ENCODE measurements around the gene PTK6.

PTK6 gene

GRCh38 chr20:63507083-63507743, 30.0 kb downstream of the PTK6 start:
- Histone ChIP-seq H3K27ac (no peak overlapping the region), H3K4me1 (no peaks in the 10 kb centered on the region), H3K4me3 (no peak overlapping the region), H3K27me3 (peaks cover 0 to 54% of the 10 kb centered on the region in 2 donors), H3K9me3 (peaks cover 0 to 18% (median 17%) of the 10 kb centered on the region in 3 donors), H3K36me3 (no peaks in the 10 kb centered on the region)
- TF ChIP-seq, protein P1, sequence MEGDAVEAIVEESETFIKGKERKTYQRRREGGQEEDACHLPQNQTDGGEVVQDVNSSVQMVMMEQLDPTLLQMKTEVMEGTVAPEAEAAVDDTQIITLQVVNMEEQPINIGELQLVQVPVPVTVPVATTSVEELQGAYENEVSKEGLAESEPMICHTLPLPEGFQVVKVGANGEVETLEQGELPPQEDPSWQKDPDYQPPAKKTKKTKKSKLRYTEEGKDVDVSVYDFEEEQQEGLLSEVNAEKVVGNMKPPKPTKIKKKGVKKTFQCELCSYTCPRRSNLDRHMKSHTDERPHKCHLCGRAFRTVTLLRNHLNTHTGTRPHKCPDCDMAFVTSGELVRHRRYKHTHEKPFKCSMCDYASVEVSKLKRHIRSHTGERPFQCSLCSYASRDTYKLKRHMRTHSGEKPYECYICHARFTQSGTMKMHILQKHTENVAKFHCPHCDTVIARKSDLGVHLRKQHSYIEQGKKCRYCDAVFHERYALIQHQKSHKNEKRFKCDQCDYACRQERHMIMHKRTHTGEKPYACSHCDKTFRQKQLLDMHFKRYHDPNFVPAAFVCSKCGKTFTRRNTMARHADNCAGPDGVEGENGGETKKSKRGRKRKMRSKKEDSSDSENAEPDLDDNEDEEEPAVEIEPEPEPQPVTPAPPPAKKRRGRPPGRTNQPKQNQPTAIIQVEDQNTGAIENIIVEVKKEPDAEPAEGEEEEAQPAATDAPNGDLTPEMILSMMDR (IDR thresholded peaks at IDR 0.05): no peak
- DNase-seq: no peak
- intact Hi-C loops (cut with DNase I; ENCODE audit: low total_unique reads): no loop called here

DNA sequence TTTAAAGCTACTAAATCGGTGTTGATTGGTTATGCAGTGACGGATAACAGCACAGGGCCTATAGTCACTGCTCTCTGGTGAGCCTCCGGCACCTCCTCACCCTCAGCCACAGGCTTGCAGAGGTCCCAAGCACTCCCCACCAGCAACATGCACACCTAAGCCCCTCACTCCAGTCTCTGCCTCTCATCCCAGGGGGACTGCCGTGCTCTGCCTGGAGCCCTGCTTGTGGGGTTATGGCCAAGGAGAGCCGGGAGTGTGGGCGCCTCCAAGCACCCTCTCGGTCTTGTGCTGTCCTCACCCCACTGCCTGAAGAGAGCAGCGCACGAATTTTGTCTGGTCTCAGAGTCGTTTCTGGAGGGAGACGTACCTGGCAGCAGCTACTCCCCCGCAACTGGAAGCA, 31.5 kb downstream of the PTK6 start:
- no peaks in the 10 kb centered on the region for H3K4me1 ChIP-seq
- peaks cover 0 to 53% of the 10 kb centered on the region in 2 donors for H3K27me3 ChIP-seq
- intact Hi-C loops (cut with DNase I; ENCODE audit: low total_unique reads): no loop called here
- peaks cover 0 to 18% (median 17%) of the 10 kb centered on the region in 3 donors for H3K9me3 ChIP-seq
- H3K27ac ChIP-seq: no peak overlapping the region
- H3K36me3 ChIP-seq: no peaks in the 10 kb centered on the region
- no peak for DNase-seq
- H3K4me3 ChIP-seq: no peak overlapping the region
- TF ChIP-seq, protein P1 (IDR thresholded peaks at IDR 0.05): no peak

- intact Hi-C loops (cut with DNase I; ENCODE audit: low total_unique reads): no loop called here
- Histone ChIP-seq H3K4me3 (no peak overlapping the region), H3K36me3 (no peaks in the 10 kb centered on the region), H3K27me3 (peaks cover 0 to 54% of the 10 kb centered on the region in 2 donors), H3K9me3 (peaks cover 0 to 18% (median 17%) of the 10 kb centered on the region in 3 donors), H3K4me1 (no peaks in the 10 kb centered on the region), H3K27ac (no peak overlapping the region)
- DNase-seq: no peak
- TF ChIP-seq, protein P1 (IDR thresholded peaks at IDR 0.05): no peak
Observed at GRCh38 chr20:63505281-63505680, 31.9 kb downstream of the PTK6 start.

DNA sequence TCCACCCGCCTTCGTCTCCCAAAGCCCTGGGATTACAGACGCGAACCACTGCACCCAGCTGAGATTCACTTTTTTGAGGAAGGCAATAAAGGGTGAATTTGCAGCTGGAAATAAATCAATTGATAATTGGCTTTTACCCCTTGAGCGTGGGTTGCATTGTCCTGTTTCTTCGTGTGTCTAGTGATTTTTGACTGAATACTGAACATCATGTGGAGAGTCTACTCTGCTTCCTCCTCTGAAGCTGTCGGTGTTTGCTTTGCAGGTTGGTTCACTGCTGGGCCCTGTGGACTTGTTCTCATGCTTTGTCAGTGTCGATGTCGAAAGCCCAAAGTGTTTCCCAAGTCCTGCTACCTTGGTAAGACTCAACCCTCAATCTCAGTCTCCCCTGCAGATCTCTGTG, 32.5 kb downstream of the PTK6 start:
- Histone ChIP-seq H3K4me3 (no peak overlapping the region), H3K4me1 (peaks cover 0 to under 1% (median 0%) of the 10 kb centered on the region in 4 donors), H3K9me3 (peaks cover 0 to 18% (median 17%) of the 10 kb centered on the region in 3 donors), H3K27ac (no peak overlapping the region), H3K36me3 (no peaks in the 10 kb centered on the region), H3K27me3 (peaks cover 0 to 57% of the 10 kb centered on the region in 2 donors)
- intact Hi-C loops (cut with DNase I; ENCODE audit: low total_unique reads): no loop called here
- DNase-seq: no peak
- TF ChIP-seq, protein P1 (IDR thresholded peaks at IDR 0.05): no peak

GRCh38 chr20:63503524-63503923, 33.7 kb downstream of the PTK6 start:
- peaks cover 0 to 62% of the 10 kb centered on the region in 2 donors for H3K27me3 ChIP-seq
- intact Hi-C loops (cut with DNase I; ENCODE audit: low total_unique reads): no loop called here
- TF ChIP-seq, protein P1 (IDR thresholded peaks at IDR 0.05): no peak
- DNase-seq: no peak
- no peak overlapping the region for H3K27ac ChIP-seq
- H3K36me3 ChIP-seq: no peaks in the 10 kb centered on the region
- H3K4me3 ChIP-seq: no peak overlapping the region
- H3K9me3 ChIP-seq: peaks cover 0 to 18% (median 17%) of the 10 kb centered on the region in 3 donors
- H3K4me1 ChIP-seq: peaks cover 0 to 12% (median 7%) of the 10 kb centered on the region in 4 donors

Data from tibial artery (tissue), 4 donors.